Esophagus mucosa (tissue), 1 donor: ENCODE data around the gene C4orf46. TPM values are rescaled to one million over a fixed set of nuclear protein-coding genes. Genes with fewer than 3 reads are reported as not detected.

Experiments
- ATAC-seq: fragments of 200-7000 bp; cut with Tn5 transposase; one replicate; pipeline ENCODE4 v1.9.1; 2020
- total RNA-seq: library from RNA; stranded (reverse); gene quantifications from one replicate; pipeline ENCODE4 v1.2.4, GENCODE V29; 2023
- donor health status: DM: yes; HTN: yes; CAD: no.

The C4orf46 gene
- total RNA-seq, 1 donor from 2014 or later: 2.1 TPM

GRCh38 chr4:158649111-158649680 lies 22.5 kb downstream of the C4orf46 start:
- no peak for ATAC-seq

GRCh38 chr4:158644760-158645159 lies 26.9 kb downstream of the C4orf46 start:
- no peak for ATAC-seq

GRCh38 chr4:158644356-158644755 lies 27.3 kb downstream of the C4orf46 start:
- ATAC-seq: no peak

GRCh38 chr4:158636619-158637018 lies 35.1 kb downstream of the C4orf46 start:
- ATAC-seq: no peak

GRCh38 chr4:158630893-158631292 lies 40.8 kb downstream of the C4orf46 start:
- ATAC-seq: no peak

GRCh38 chr4:158625544-158625943 lies 46.1 kb downstream of the C4orf46 start:
- ATAC-seq: no peak

GRCh38 chr4:158624889-158625478 lies 46.7 kb downstream of the C4orf46 start:
- ATAC-seq: peak; percentile 48

- ATAC-seq: no peak
Measured at GRCh38 chr4:158622251-158622650, 49.4 kb downstream of the C4orf46 start.

GRCh38 chr4:158621729-158622128 lies 50.0 kb downstream of the C4orf46 start:
- no peak for ATAC-seq

GRCh38 chr4:158617956-158618355 lies 53.7 kb downstream of the C4orf46 start:
- no peak for ATAC-seq

Other genes starting within 250 kb of the C4orf46 start
- gene RXFP1, start 150.0 kb downstream of the C4orf46 start, total RNA-seq: 0.12 TPM
- gene ETFDH, start 409 bp upstream of the C4orf46 start, total RNA-seq: 30.4 TPM
- 12.0 TPM for gene PPID, start 51.5 kb upstream of the C4orf46 start, total RNA-seq
- 10.2 TPM for gene FNIP2, start 97.1 kb upstream of the C4orf46 start, total RNA-seq